ENCODE results near the gene DMRTC2. TPM values are rescaled to one million over a fixed set of nuclear protein-coding genes. Genes with fewer than 3 reads are reported as not detected.

The DMRTC2 gene
- total RNA-seq, 1 donor from 2014 or later: not detected

Small RNA genes lying within 50 kb of the gene (microRNA-seq; reads per million reads assigned to microRNA genes)
- gene MIR6797: not detected

Other genes starting within 250 kb of the DMRTC2 start
- gene CEACAM4, start 218.0 kb upstream of the DMRTC2 start, total RNA-seq: 0.32 TPM
- not detected for gene CEACAM7, start 156.8 kb upstream of the DMRTC2 start, total RNA-seq
- gene CEACAM5, start 136.4 kb upstream of the DMRTC2 start, total RNA-seq: not detected
- not detected for gene CEACAM6, start 89.5 kb upstream of the DMRTC2 start, total RNA-seq
- gene CEACAM3, start 48.5 kb upstream of the DMRTC2 start, total RNA-seq: 0.32 TPM
- gene LYPD4, start 359 bp upstream of the DMRTC2 start, total RNA-seq: not detected
- 717 TPM for gene RPS19, start 15.2 kb downstream of the DMRTC2 start, total RNA-seq
- 0.19 TPM for gene CD79A, start 32.2 kb downstream of the DMRTC2 start, total RNA-seq
- 31.6 TPM for gene ARHGEF1, start 38.1 kb downstream of the DMRTC2 start, total RNA-seq
- not detected for gene ERFL, start 83.4 kb downstream of the DMRTC2 start, total RNA-seq
- 68.4 TPM for gene RABAC1, start 114.3 kb downstream of the DMRTC2 start, total RNA-seq
- 342 TPM for gene ATP1A3, start 149.2 kb downstream of the DMRTC2 start, total RNA-seq
- gene GRIK5, start 225.2 kb downstream of the DMRTC2 start, total RNA-seq: 5.1 TPM
- 9.1 TPM for gene ZNF574, start 231.1 kb downstream of the DMRTC2 start, total RNA-seq

All from Right ventricle myocardium inferior (tissue), 1 donor.